Activated gamma-delta T cell treated with Interleukin-2 at 50 U/mL for 16 hours (primary cell): ENCODE measurements around the gene TRIP13.

Source experiments
- DNase-seq: peaks from one replicate; pipeline ENCODE4 v3.0.0-alpha.2; 2020

The TRIP13 gene

DNA sequence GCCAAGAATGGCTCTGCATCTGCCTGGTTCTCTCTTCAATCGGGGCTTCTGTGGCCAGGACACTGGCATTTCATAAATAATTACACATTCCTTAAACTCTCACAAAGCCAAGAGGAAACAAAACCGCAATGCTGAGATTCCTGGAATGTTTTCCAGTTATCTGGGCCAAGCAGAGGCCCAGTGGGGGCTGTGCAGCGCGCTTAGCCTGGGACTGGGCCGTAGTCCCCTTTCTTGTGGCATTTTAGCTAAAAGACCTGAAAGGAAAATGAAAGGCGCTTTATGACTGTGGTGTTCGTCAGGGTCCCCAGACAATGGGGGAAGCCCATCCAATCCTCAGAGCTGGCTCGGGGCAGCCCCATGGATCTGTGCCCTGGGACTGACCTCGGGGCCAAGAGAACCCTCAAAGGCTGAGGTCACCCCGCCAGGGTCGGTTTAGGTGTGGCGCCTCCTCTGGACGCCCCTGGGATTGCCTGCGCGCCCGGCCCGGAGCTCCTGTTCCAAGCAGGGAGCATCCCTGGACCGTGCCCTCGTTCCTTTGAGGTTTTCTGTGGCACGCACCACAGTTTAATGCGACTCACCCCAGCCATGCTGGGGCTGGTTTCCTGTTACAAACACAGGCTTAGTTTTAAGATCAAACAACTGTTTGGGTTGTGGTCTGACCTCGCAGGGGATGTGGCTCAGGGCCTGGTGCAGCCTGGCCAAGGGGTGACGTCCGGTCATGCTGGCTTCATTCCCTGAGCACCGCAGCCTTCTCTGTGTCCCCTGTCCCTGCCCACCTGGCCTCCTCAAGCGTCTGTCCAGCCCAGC is 64.5 kb downstream of the TRIP13 start:
- peak; percentile 38 for DNase-seq

- DNase-seq, result no peak
Observed at GRCh38 chr5:957748-958485, 65.2 kb downstream of the TRIP13 start.

- DNase-seq, result no peak
Observed at GRCh38 chr5:958701-959571, 66.3 kb downstream of the TRIP13 start.

- no peak for DNase-seq
Observed at GRCh38 chr5:959581-960531, 67.2 kb downstream of the TRIP13 start.

- DNase-seq, result no peak
Observed at GRCh38 chr5:960551-960950, 67.9 kb downstream of the TRIP13 start.

DNA sequence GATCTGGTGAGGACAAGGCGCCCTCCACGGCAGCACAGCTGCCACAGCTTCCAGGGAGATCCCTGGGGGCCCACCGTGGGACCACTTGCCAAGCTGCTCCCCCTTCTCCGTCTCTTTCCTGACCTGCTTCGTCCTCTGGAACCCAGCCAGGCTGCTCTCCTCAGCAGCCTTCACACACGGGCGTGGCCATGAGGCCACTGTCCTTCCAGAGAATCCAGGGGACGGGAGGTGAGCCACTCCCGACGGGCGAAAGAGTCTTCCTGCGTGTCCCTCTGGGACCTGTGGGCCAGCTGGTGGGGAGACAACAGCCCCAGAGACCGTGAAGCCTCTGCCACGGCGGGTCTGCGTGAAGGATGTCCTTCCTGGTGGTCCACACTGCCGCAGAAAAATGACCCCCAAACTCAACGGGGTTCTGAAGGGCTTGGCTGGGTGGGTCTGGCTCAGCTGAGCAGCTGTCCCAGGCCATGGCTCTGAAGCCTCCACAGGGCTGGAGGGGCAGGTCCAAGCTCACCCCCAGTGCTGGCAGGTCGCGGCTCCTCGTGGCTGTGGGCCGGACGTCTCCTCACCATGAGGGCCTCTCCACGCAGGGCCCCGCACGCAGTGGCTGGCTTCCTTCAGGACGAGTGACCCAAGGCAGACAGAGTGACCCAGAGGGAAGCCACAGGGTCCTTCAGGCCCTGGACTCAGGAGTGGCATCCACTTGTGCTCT is 68.5 kb downstream of the TRIP13 start:
- no peak for DNase-seq

GRCh38 chr5:961711-962240 is 69.1 kb downstream of the TRIP13 start:
- DNase-seq, result no peak

- no peak for DNase-seq
Observed at GRCh38 chr5:962386-962785, 69.7 kb downstream of the TRIP13 start.

DNA sequence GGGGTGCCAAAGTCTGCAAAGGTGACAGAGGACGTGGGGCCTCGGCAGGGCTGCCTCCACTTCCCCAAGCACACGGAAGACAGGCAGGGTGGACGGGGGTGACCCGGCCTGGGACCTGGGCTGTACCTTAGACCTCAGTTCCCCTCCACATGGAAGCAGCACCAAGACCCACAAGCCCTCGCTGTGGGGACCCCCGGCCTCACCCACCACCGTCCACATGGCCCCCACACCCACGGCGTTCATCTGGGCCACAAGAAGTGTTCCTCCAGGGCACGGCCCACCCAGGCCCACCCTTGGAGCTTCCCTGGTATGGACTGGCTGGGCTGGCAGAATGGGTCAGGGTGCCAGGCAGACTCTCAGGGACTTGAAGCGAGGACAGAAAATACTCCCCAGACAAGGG is 70.1 kb downstream of the TRIP13 start:
- DNase-seq, result no peak

DNA sequence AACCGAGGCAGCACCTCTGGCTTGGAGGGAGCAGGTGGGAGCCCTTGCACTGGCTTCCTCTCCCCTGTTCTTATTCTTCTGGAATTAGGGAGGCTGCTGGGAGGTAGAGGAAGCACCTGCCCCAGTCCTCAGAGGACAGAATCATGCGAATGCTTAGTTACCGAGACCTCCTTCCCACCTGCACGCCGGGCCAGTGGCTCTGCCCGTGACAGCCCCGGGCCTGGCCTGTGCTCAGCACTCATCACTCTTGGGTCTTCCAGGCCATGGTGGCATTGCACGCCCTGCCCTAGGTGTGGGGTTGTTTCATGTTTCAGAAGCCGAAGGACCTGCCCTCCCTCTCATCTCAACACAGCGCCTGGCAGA is 70.6 kb downstream of the TRIP13 start:
- no peak for DNase-seq

DNA sequence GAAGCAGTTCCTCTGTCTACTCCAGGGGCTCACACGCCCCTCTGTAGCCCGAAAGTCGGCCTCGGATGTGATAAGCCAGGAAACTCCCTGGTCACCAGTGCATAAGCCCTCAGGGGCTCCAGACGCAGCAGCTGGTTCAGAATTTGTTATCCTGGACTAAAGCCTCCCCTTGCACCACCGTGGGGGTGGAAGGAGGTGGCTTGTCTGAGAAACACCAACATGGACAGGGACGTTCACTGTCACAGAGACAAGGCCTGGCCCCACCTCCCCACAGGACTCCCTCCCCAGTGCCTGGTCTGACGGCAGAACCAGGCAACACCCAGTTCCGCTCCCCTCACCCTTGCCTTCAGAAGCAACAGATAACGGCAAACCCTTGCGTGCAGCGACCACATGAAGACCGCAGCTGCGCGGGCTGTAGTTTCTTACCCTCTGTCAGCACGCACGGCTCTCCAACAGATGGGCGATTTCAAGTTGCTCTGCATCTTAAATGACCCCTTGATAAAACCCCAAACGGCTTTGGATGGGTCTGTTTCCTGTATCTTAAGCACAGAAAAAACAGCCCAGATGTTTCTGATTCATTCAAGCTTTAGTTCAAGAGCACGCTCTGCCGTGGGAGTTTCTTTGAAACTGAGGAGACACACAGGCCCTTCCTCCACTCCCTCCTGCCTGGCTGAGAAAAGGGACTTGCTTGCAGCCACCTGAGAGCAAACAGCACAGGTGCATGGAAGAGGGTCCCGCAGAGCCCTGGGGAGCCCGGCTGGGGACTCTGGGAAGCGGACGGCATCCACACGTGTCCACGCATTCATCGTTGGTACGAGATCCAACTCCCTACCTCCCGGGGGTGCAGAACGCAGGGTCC is 71.2 kb downstream of the TRIP13 start:
- peak; percentile 29 for DNase-seq

- no peak for DNase-seq
Observed at GRCh38 chr5:964821-965220, 72.1 kb downstream of the TRIP13 start.

GRCh38 chr5:965604-966344 is 73.1 kb downstream of the TRIP13 start:
- no peak for DNase-seq

DNA sequence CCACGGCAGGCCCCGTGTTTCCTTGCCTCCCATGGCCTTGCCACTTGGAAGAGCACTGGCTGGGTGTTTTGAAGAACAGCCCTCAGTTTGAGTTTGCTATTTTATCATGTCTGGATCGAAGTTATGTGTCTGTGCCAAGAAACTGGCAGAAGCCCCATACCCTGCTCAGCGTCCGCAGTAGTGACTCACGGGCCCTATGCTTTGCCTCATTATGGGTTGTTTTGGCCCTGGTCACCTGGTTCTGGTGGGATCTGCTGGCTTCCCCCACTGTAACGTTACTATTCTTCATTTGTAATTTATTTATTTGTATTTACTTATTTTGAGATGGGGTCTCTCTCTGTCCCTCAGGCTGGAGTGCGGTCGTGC is 73.6 kb downstream of the TRIP13 start:
- no peak for DNase-seq

GRCh38 chr5:966941-967340 is 74.3 kb downstream of the TRIP13 start:
- no peak for DNase-seq
